Stimulated activated CD8-positive, alpha-beta memory T cell treated with anti-CD3 and anti-CD28 coated beads, Interleukin-2, amount 100 ng/mL, for 48 hours (primary cell): ENCODE measurements around the gene LRSAM1.

Experiments used
- DNase-seq, 2 donors: peaks; one replicate each; pipeline ENCODE4 v3.0.0-alpha.2; 2020; ENCODE audit warnings: low read depth in 2 of 2

Gene LRSAM1

DNA sequence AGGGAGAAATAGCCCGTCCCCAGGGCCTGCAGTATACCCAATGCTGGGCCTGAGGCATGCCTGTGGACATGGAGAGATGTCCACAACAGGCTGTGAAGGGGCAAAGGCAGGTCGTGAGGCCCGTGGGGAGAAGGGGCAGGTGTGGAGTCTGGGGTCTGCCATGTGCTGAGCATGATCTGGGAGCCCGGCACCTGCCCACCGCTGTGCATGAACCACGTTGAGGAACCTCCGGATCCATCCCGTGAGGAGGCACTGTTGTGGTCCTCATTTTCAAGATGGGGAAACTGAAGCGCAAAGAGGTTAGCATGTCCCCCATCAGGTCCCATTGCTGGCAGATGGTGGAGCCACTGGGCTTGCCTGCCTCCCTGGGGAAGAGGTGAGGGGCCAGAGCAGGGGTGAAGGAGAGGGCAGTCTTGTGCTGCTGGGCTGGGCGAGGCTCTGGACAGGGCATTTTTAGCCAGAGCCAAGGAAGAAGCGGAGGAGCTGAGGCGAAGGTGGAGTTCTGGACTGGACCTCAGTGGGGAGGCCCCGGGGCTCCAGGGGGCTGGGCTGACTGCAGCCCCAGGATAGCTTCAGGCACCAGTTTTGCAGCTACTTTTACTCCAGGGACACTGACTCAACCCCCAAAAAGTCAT is 46.5 kb downstream of the LRSAM1 start:
- no peak for DNase-seq

DNA sequence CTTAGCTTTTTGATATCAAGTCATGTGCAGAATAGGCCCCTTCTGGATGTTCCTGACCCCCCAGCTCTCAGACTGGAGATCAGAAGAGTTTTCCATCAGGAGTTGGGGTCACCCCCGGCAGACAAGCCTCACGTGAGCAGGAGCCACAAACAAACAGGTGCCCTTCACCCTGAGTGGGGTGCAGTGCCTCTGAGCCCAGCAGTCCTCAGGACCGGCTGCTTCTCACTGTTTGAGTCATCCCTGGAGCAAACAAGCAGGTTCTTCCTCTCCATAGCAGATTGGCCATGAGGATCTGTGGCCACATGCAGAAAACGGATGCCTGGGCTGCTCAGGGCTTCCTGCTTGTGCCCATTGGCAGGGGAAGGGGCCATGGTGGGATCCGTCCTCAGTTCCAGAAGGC is 47.0 kb downstream of the LRSAM1 start:
- no peak for DNase-seq

DNA sequence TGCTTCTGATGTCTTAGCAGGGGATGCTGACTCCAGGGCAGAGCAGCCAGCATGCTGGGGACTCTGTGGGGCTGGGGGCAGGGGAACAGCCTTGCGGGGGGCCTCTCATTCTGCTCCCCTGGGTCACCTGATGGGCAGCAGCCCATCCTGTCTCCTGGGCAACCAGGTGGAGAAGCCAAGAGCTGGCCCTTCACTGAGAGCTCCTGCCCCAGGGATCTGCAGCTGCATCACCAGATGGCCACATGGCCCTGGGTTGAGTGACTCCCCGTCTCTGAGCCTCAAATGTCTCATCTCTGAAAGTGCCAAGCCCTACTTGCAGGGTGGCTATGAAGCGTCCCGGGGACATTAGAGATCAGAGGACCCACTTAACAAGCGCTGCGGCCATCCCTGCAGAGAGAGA is 49.1 kb downstream of the LRSAM1 start:
- DNase-seq: no peak

DNA sequence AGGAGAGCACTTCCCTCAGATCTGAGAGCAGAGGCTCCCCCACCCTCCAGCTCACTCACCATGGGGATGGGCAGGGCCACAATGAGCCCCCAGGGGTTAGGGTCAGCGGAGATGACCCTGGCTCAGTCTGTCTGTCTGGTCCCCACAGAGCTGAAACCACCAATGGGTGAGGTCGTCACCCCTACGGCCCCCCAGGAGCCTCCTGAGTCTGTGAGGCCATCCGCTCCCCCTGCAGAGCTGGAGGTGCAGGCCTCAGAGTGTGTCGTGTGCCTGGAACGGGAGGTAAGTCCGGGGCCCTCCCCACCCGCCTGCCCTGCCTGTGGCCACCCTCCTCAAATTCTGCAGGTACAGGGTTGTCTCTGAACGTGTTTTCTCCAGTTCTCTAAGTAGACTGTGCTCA is 49.6 kb downstream of the LRSAM1 start:
- no peak for DNase-seq

DNA sequence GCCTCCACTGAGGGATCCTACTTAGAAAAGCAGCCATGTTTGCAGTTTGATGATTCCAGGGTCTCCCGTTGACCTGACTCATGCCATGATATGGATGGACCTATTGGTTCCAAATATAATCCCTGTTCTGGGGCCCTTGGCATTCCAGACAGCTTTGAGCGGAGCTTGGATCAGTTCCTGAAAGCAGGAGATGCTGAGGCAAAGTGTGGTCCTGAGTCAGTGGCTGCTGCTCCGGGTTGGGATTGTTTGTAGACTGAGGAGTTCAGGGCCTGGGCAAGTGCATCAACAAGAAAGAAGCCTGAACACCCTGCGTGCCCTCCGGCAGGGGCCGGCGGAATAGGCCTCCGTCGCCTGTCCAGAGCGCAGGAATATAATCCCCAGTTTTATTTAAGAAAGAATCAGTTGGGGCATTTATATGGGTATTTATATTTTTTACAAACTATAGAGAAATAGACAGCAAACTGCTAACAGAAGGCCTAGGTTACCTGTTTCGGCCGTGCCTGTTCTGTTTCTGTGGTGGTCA is 50.6 kb downstream of the LRSAM1 start:
- DNase-seq: no peak

DNA sequence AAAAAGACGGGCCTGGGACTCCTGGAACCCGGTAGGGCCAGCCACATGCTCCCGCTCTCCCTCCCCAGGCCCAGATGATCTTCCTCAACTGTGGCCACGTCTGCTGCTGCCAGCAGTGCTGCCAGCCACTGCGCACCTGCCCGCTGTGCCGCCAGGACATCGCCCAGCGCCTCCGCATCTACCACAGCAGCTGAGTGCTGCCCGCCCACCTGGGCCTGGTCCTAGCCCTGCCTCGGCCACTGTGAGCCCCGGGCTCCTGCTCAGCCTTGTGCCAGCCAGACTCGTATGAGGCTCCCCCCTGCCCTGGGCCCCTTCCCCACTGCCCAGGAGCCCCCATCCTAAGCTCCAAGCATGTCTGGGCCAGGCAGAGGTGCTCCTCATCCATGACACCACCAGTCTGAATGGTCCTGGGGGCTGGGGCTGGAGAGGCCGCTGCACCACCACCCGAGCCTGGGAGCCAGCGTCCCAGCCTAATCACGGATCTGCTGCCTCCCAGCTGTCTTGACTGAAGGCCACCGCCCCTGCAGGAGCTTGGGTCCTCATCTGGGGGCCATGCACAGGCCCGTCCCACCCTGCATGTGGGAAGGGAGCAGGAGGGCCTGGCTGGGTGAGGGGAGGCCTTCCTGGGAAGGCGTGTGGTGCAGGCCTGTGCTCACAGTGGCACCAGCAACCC is 51.5 kb downstream of the LRSAM1 start:
- DNase-seq: no peak

DNA sequence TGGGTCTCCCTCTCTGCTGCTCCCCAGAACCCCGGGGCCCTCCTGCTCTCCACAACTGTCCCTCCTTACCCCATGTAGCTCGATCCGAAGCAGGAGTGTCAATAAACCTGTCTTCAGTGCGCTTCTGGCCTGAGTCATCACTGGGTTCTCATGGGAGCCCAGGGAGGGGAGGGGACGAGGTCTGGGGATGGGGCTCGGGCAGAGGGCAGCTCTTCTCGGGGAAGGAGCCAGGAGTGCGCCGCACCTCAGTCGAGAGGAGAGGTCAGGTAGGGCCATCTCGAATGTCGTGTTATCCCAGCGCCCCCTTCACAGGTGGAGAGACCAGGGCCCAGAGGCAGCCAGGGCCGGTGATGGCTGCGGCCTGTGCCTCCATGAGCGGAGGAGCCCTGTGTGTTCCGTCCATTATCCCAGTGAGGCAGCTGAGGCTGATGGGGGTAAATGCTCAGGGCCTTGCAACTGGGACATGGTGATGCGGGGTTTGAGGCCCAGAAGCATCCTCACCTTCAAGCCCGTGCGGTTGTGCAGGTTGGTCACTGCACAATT is 52.1 kb downstream of the LRSAM1 start:
- no peak for DNase-seq

DNA sequence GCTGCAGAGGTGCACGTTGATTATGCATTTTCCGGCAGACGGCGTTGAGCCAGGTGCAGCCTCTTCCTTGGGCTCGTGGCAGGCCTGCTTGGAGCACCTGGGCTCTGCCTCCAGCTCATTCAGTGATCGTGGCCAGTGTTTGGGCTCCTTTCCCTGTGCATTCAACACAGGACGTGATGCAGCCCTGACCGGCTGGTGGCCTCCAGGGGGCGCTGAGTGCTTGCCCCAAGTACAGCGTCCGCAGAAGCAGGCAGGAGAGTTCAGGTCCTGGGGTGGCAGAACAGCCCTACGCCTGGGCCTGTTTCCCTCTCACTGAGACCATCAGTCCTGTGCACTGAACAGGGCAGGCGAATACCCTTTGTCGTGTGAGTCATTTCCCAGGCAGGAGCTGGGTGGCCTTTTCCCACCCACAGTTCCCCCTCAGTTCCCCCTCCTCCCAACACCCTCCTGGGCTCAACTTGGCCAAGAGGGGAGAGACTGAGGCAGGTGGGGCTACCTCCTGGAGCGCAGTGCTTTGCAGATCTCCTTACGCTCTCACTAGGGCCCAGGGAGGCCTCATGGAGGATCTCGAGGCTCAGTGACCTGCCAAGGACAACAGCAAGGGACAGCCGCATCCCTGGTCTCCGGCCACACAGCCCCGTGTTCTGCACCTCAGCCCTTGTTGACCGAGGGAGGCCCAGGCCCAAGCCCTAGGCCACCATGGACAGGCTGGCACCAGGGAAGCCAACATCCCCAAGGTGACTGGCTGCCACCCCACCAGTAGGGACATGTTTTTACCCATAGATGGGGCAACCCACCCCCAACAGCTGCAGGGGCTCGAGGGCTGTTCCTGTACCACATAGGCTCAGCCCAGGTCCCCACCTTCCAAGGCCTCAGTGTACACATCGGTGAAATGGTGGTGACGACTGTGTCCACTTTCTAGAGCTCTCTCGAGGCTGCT is 52.9 kb downstream of the LRSAM1 start:
- DNase-seq: peak; percentile 73

DNA sequence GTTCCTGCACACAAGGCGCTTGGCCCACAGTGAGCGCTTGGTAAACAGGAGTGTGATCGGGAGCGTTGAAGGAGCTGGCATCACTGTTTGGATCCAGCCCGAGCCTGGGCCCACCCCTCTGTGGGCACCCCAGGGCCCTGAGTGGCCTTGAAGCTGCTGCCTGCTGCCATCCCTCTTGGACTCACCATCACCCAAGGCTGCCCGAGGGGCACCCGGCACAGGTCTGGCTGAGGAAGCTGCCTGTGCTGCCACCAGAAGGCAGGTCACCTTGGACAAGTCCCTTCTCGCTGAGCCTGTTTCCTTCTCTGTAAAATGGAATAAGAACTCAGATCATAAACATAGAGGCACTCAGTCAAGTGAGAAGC is 53.6 kb downstream of the LRSAM1 start:
- no peak for DNase-seq

DNA sequence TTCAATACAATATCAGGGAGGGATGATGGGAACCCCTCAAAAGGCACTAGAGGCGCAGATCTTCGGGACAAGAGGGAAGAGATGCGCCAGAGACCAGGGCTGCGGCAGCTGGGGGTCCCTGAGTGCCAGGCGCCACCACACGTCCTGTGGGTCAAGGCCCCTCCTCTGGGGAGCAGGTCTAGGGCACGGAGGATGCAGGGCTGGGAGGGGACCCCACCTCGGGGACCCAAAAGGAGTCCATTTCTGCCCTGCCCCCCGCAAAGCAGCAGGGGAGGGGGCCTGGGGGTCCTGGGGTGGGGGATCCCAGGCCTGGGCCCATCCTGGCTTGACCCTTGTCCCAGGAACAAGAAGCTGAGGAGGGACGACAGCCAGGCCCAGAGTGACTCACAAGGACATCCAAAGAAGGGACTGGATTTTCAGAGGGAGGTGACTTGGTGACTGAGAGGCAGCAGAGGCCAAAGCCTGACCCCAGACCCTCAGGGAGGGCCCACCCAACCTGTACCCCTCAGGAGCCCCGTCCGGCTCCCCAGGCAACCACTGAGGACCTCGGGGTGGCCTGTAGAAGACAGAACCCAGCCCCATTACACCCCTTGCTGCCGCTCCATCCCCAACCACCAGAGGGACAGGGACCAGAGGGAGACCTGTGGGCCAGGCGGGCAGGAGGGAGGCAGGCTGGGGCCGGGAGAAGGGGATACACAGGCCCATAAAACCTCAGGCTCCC is 54.2 kb downstream of the LRSAM1 start:
- DNase-seq: peak in 1 of 2 donors; percentile 23

DNA sequence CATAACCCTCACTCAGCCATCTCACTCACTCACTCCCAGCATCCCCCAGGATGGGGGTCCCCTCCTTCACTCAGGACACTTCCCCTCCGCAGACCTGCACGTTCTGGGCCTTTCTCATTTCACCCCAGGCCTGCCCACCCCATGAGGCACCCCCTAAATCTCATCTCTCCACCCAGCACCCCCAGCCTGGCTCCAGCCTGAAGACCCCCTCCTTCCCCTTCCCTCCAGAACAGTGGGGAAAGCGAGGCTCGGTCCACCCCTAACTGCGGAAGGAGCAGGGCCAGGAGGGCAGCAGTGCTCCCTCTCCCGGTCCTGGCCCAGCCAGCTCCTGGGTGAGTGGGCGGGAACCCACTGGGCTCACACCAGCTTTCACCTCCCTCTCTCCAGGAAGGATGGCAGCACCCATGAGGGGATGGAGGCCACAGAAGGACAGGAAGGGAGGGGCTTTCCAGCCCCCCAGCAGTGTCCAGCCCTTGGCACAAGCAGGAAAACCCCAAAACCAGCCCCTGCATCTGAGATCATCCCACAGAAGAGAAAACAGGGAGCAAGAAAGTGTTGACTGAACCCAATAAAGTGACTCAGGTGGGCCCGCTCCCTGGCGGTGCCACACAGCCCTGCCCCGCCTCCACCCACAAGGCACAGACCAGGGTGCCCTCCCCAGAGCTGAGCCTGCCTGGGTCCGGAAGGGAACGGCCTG is 55.0 kb downstream of the LRSAM1 start:
- DNase-seq: no peak

DNA sequence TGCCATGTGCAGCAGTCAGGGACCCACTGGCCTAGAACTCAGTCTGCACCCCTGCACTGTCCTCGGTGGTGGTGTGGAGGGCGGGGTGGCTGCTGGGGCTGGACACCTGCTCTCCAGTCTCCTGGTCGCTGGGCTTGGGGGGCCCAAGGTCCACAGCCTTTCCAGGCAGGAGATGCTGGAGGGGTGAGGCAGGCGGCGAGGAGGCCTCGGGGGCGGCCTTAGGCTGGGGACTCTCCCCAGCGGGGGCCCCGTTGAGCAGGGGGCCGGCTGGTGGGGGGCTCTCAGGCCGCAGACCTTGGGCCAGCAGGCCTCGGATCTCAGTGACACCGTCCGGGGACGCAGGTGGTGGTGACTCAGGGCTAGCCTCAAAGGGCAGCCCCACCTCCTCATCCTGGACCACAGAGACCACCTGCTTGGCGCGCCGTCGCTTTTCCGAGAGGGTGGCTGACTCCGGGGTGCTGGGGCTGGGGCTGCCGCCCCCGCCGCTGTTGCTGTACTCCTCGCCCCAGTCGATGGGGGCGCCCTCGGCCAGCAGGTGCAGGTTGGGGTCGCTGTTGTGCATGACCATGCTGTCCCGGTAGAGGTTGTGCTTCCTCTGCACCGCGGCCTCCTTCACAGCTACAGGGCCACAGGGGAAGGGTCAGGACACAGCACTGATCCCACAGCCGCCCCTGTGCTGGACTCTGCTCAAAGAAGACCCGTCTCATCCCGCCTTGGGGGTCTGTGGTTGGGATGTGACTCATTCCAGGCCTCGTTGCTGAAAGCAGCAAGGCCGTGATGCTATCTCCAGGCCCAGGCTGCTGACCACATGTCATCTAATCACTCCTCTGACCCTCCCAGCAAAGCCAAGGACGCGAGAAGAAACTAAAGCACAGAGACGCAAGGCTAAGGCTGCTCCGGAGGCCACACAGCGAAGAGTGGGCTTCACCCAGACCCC is 55.8 kb downstream of the LRSAM1 start:
- no peak for DNase-seq

DNA sequence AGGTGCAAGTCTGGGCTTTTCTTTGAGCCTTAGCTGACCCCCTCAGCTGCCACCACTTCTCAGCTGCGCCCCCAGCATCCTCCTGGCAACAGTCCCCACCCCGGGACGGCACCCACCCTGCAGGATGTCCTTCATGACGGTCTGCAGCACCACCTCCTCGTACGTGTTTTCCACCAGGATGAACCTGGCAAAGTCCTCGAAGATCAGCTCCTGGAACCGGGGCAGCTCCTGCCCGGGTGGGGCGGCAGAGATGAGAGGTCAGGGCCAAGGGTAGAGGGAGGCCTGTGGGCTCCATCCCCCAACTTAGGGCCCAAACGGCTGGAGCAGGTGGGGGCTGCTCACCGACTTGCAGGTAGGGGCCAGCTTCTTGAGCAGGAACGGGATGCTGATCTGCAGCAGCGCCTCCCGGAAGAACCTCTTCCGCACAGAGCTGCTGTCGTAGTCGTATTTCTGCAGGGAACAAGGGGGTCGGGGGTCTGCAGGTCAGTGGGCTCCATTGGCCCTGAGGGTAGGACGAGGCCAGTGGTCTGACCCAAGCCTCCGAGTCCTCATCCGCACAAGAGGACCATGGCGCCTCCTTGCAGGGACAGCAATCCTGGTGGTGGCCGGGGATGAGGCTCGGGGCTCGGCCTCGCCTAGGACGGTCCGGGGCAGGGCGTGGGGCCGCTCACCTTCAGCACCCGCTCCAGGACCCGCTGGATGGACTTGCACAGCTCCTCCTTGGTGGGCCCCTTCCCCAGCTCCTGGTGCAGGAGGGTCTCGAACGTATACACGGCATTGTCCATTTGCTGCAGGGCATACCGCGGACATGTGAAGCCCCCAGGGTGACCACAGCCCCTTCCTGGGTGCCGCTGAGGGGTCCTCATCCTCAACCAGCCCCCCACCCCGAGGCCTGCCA is 56.7 kb downstream of the LRSAM1 start:
- no peak for DNase-seq

DNA sequence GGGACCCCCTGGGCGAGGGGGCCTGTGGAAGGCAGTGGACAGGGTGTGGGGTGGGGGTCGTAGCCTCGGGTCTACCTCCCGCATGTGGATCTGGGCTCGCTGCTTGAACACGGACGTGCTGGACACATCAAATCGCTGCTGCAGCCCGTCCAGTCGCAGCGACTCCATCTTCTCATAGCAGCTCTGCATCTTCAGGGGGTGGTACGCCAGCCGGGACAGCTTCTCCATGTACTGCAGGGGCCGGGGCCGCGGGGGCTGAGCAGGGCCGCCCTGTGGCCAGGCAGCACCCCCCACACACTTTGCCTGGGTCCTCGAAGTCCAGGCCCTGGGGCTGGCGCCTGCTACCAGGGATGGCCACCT is 57.6 kb downstream of the LRSAM1 start:
- DNase-seq: no peak

DNA sequence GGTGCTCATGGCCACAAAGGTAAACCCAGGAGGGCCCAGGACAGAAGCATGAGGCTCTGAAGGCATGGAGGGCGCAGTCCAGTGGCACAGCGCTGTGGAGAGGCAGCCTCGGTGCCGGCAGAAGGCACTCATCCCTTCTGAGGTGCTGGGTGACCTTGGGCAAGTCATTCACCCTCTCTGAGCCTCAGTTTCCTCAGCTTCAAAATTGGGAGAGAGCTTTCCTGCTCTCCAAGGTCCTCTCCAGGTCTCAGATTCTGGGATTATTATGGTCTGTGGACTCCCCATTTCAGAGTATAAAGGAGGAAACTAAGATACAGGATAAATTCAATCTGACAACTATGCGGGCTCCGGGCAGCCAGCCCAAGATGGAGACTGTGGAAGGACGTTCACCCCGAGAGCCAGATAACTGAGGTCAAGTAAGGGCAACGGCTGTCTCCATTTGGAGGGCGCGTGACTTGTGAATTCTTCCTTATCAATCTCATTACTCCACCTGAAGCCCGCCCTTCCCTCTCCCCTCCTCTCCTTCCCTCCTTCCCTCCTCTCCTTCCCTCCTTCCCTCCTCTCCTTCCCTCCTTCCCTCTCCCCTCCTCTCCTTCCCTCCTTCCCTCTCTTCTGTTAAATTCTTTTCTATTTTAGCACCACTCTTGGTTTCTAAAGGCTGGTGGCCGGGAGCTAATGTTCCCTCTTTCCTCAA is 58.1 kb downstream of the LRSAM1 start:
- DNase-seq: no peak

DNA sequence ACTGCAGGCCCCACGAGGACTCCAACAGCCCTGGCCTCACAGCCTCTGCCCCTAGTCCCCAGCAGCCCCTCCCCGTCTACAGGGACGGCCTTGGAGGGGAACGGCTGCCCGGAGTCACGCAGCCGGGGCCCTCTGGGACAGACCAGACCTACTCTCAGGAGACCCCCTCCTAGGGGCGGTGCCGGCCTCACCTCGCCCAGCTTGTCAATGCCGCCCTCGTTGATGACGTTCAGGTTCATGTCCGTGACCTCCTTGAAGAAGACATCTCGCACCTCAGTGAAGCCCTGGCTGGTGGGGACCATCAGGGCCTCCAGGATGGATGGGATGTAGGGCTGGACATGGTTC is 58.6 kb downstream of the LRSAM1 start:
- no peak for DNase-seq

DNA sequence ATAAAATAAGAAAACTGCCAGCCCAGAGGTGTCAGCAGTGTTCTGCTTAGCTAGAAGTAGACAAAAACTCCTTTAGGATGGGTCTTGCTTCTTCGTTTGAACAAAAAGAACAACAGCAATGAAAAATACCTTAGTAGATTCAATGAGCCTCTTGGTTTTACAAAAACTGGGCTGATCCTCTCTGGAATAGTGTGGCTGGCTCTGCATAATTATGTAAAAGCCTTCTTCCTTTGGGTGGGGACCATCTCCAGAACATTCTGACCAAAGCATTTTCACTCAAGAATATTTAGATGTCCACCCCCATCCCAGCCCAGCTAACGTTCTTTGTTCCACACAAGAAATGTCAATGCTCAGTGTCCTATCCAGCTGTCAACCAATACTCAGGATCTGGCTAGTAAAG is 63.2 kb downstream of the LRSAM1 start:
- no peak for DNase-seq

DNA sequence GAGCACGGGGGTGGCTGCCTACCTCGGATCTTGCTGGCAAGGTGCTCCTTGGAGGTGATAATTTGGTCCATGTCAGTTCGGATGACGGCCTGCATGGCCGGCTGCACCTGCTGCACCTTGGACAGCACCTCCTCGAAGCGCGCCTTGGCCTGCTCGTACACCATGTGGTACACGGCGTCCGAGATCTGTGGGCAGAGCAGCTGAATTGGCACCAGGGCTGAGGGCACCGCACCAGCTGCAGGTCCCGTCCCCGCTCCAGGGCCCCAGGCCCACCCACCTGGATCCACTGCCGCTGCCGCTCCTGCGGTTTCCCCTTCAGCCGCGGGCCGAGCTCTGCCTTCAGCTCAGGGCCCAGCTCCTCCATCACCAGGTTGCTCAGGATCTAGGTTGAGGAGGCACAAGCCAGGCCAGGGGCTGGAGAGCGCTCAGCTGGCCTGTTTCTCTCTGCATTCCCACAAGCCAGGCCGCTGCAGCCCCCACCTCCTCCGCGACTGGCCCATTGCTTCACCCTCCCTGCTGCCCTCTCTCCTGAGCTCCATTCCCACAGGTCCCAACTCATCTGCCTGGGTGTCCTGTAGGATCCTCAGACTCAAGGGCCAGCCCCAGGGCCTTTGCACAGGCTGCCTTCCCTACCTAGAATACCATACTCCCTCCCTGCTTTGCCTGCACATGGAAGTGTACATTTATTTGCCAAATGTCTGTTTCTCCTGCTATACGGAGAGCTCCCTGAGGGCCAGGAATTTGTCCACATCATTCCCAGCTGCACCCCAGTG is 65.7 kb downstream of the LRSAM1 start:
- no peak for DNase-seq
